SK-N-SH treated with all-trans-retinoic acid at 6 μM for 48 hours (cell line): ENCODE measurements around the gene PPP2R5A.

Experiments used
- ATAC-seq: fragments of 200-7000 bp; cut with Tn5 transposase; 3 replicates; pipeline ENCODE4 v1.9.1; 2020; ENCODE audit warnings: mild to moderate bottlenecking, moderate library complexity
- ARNTL ChIP-seq: fragments of 450-650 bp; formaldehyde crosslinking; IDR thresholded peaks from 2 replicates; pipeline ENCODE4 v1.5.0; 2020; ENCODE audit warnings: low read depth, mild to moderate bottlenecking, moderate library complexity, borderline replicate concordance
- BACH2 ChIP-seq: fragments of 250-450 bp; sonication (Bioruptor Pico); IDR thresholded peaks from 2 replicates; pipeline ENCODE4 v1.9.0; 2021; ENCODE audit warnings: mild to moderate bottlenecking, borderline replicate concordance
- CSDC2 ChIP-seq: fragments of 250-450 bp; sonication (Bioruptor Pico); IDR thresholded peaks from 2 replicates; pipeline ENCODE4 v1.5.0; 2020; ENCODE audit warnings: mild to moderate bottlenecking, moderate library complexity
- ESRRG ChIP-seq: fragments of 250-450 bp; sonication (Bioruptor Pico); IDR thresholded peaks from 2 replicates; pipeline ENCODE4 v1.6.1; 2021; ENCODE audit warnings: mild to moderate bottlenecking
- GLIS3 ChIP-seq: fragments of 250-450 bp; sonication (Bioruptor Pico); IDR thresholded peaks from 2 replicates; pipeline ENCODE4 v1.5.0; 2020; ENCODE audit warnings: mild to moderate bottlenecking, moderate library complexity
- ISL1 ChIP-seq: fragments of 250-450 bp; sonication (Bioruptor Pico); IDR thresholded peaks from 2 replicates; pipeline ENCODE4 v2.1.2; 2022; ENCODE audit warnings: mild to moderate bottlenecking, moderate library complexity
- OSR1 ChIP-seq: fragments of 250-450 bp; sonication (Bioruptor Pico); IDR thresholded peaks from 2 replicates; pipeline ENCODE4 v1.8.0; 2022; ENCODE audit warnings: moderate library complexity, mild to moderate bottlenecking, inconsistent platforms
- PATZ1 ChIP-seq: fragments of 250-450 bp; sonication (Bioruptor Pico); IDR thresholded peaks from 2 replicates; pipeline ENCODE4 v1.8.0; 2020; ENCODE audit warnings: mild to moderate bottlenecking, moderate library complexity, borderline replicate concordance
- PPARA ChIP-seq: fragments of 250-450 bp; sonication (Bioruptor Pico); IDR thresholded peaks from 2 replicates; pipeline ENCODE4 v1.5.0; 2020; ENCODE audit warnings: mild to moderate bottlenecking, borderline replicate concordance
- RARB ChIP-seq: fragments of 250-450 bp; sonication (Bioruptor Pico); IDR thresholded peaks from 2 replicates; pipeline ENCODE4 v1.8.0; 2021; ENCODE audit warnings: mild to moderate bottlenecking, moderate library complexity
- SNAI2 ChIP-seq: fragments of 250-450 bp; sonication (Bioruptor Pico); IDR thresholded peaks from 2 replicates; pipeline ENCODE4 v1.5.0; 2020; ENCODE audit warnings: mild to moderate bottlenecking, moderate library complexity
- TCF4 ChIP-seq: fragments of 250-450 bp; sonication (Bioruptor Pico); IDR thresholded peaks from 2 replicates; pipeline ENCODE4 v1.8.0; 2021; ENCODE audit warnings: mild to moderate bottlenecking, moderate library complexity, borderline replicate concordance
- TOX ChIP-seq: fragments of 250-450 bp; sonication (Bioruptor Pico); IDR thresholded peaks from 2 replicates; pipeline ENCODE4 v1.8.0; 2021; ENCODE audit warnings: mild to moderate bottlenecking, moderate library complexity, borderline replicate concordance
- TSHZ2 ChIP-seq: fragments of 250-450 bp; sonication (Bioruptor Pico); IDR thresholded peaks from 2 replicates; pipeline ENCODE4 v1.5.0; 2020; ENCODE audit warnings: mild to moderate bottlenecking, moderate library complexity
- ZC3H10 ChIP-seq: fragments of 250-450 bp; sonication (Bioruptor Pico); IDR thresholded peaks from 2 replicates; pipeline ENCODE4 v1.5.1; 2021; ENCODE audit warnings: mild to moderate bottlenecking, moderate library complexity
- ZFP30 ChIP-seq: fragments of 450-650 bp; formaldehyde crosslinking; IDR thresholded peaks from 2 replicates; pipeline ENCODE4 v1.5.0; 2022; ENCODE audit warnings: mild to moderate bottlenecking, moderate library complexity
- ZNF565 ChIP-seq: fragments of 450-650 bp; formaldehyde crosslinking; conservative IDR thresholded peaks from 2 replicates; pipeline ENCODE4 v1.5.0; 2020; ENCODE audit warnings: low read depth, mild to moderate bottlenecking, moderate library complexity
- ZNF70 ChIP-seq: fragments of 450-650 bp; formaldehyde crosslinking; IDR thresholded peaks from 2 replicates; pipeline ENCODE4 v1.5.0; 2020; ENCODE audit warnings: mild to moderate bottlenecking, moderate library complexity
- ZNF8 ChIP-seq: fragments of 450-650 bp; formaldehyde crosslinking; IDR thresholded peaks from 2 replicates; pipeline ENCODE4 v1.5.0; 2020; ENCODE audit warnings: mild to moderate bottlenecking, moderate library complexity
- TF ChIP-seq, protein P1 (sequence below): fragments of 250-450 bp; sonication (Bioruptor Pico); IDR thresholded peaks from 2 replicates; pipeline ENCODE4 v1.5.1; 2020; ENCODE audit warnings: low read depth, mild to moderate bottlenecking, moderate library complexity
- TF ChIP-seq, protein P2 (sequence below): fragments of 250-450 bp; sonication (Bioruptor Pico); IDR thresholded peaks from 2 replicates; pipeline ENCODE4 v1.5.1; 2021; ENCODE audit warnings: mild to moderate bottlenecking, moderate library complexity
- TF ChIP-seq, protein P3 (sequence below): fragments of 250-450 bp; sonication (Bioruptor Pico); IDR thresholded peaks from 2 replicates; pipeline ENCODE4 v1.8.0; 2021; ENCODE audit warnings: low read depth, mild to moderate bottlenecking, moderate library complexity, borderline replicate concordance

The PPP2R5A gene

GRCh38 chr1:212281590-212281989 is 3.6 kb upstream of the PPP2R5A start:
- no peak for ATAC-seq
- TF ChIP-seq ZNF8: no peak
- TF ChIP-seq ZNF70 (CRISPR knock-in tag): no peak
- no peak for TF ChIP-seq TSHZ2 (CRISPR knock-in tag)
- no peak for TF ChIP-seq CSDC2 (CRISPR knock-in tag)
- TF ChIP-seq OSR1 (CRISPR knock-in tag): no peak
- TF ChIP-seq BACH2: no peak
- no peak for TF ChIP-seq ZC3H10 (CRISPR knock-in tag)
- no peak for TF ChIP-seq RARB (CRISPR knock-in tag)
- TF ChIP-seq SNAI2: no peak
- no peak for TF ChIP-seq ISL1 (CRISPR knock-in tag)
- TF ChIP-seq, protein P1, sequence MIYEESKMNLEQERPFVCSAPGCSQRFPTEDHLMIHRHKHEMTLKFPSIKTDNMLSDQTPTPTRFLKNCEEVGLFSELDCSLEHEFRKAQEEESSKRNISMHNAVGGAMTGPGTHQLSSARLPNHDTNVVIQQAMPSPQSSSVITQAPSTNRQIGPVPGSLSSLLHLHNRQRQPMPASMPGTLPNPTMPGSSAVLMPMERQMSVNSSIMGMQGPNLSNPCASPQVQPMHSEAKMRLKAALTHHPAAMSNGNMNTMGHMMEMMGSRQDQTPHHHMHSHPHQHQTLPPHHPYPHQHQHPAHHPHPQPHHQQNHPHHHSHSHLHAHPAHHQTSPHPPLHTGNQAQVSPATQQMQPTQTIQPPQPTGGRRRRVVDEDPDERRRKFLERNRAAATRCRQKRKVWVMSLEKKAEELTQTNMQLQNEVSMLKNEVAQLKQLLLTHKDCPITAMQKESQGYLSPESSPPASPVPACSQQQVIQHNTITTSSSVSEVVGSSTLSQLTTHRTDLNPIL (CRISPR knock-in tag): no peak
- no peak for TF ChIP-seq ZNF565
- TF ChIP-seq GLIS3 (CRISPR knock-in tag): no peak
- no peak for TF ChIP-seq PPARA
- TF ChIP-seq, protein P2, sequence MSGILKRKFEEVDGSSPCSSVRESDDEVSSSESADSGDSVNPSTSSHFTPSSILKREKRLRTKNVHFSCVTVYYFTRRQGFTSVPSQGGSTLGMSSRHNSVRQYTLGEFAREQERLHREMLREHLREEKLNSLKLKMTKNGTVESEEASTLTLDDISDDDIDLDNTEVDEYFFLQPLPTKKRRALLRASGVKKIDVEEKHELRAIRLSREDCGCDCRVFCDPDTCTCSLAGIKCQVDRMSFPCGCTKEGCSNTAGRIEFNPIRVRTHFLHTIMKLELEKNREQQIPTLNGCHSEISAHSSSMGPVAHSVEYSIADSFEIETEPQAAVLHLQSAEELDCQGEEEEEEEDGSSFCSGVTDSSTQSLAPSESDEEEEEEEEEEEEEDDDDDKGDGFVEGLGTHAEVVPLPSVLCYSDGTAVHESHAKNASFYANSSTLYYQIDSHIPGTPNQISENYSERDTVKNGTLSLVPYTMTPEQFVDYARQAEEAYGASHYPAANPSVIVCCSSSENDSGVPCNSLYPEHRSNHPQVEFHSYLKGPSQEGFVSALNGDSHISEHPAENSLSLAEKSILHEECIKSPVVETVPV (CRISPR knock-in tag): no peak
- no peak for TF ChIP-seq PATZ1
- TF ChIP-seq ZFP30 (CRISPR knock-in tag): no peak
- TF ChIP-seq TOX (CRISPR knock-in tag): no peak
- TF ChIP-seq TCF4 (CRISPR knock-in tag): no peak

DNA sequence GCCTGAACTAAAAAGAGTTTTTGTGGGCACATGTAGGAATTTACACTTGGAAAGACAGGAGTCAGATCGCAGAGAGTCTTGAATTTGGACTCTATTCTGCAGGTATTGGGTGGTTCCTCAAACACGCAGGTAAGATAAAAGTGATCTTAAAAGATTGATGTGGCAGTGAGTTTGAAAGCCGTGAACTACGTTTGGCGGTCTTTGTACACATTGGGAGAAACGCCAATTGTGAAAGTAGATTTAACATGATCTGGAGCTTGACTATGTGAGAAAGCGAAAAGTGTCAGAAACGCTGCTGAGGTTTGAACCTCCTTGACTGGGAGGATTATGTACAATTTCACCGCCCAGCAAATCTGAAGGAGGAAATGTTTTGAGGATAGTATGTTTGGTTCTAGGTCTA is 1.5 kb upstream of the PPP2R5A start:
- TF ChIP-seq ZFP30 (CRISPR knock-in tag): no peak
- no peak for TF ChIP-seq ZNF565
- no peak for TF ChIP-seq ISL1 (CRISPR knock-in tag)
- no peak for TF ChIP-seq TSHZ2 (CRISPR knock-in tag)
- TF ChIP-seq TOX (CRISPR knock-in tag): no peak
- TF ChIP-seq, protein P1 (CRISPR knock-in tag): no peak
- TF ChIP-seq OSR1 (CRISPR knock-in tag): no peak
- no peak for TF ChIP-seq ARNTL (CRISPR knock-in tag)
- TF ChIP-seq ZC3H10 (CRISPR knock-in tag): no peak
- no peak for TF ChIP-seq SNAI2
- TF ChIP-seq PPARA: no peak
- TF ChIP-seq, protein P3, sequence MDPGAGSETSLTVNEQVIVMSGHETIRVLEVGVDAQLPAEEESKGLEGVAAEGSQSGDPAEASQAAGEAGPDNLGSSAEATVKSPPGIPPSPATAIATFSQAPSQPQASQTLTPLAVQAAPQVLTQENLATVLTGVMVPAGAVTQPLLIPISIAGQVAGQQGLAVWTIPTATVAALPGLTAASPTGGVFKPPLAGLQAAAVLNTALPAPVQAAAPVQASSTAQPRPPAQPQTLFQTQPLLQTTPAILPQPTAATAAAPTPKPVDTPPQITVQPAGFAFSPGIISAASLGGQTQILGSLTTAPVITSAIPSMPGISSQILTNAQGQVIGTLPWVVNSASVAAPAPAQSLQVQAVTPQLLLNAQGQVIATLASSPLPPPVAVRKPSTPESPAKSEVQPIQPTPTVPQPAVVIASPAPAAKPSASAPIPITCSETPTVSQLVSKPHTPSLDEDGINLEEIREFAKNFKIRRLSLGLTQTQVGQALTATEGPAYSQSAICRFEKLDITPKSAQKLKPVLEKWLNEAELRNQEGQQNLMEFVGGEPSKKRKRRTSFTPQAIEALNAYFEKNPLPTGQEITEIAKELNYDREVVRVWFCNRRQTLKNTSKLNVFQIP (CRISPR knock-in tag): no peak
- TF ChIP-seq PATZ1: no peak
- TF ChIP-seq ESRRG (CRISPR knock-in tag): no peak
- TF ChIP-seq, protein P2 (CRISPR knock-in tag): no peak
- TF ChIP-seq ZNF8: no peak
- TF ChIP-seq GLIS3 (CRISPR knock-in tag): no peak

More for the DNA sequence above, 1.5 kb upstream of the PPP2R5A start:
- ATAC-seq: no peak
